ENCODE data around the gene CEP70. TPM values are rescaled to one million over a fixed set of nuclear protein-coding genes. Genes with fewer than 3 reads are reported as not detected.
"Not testable (repeated sequence)": the region's sequence is repeated elsewhere in the genome, so short reads cannot be mapped to it uniquely, and the experiment has no call there.

CEP70 gene
- total RNA-seq, 4 donors from 2014 or later = 25.5 to 54.4 (median 39.0) TPM

DNA sequence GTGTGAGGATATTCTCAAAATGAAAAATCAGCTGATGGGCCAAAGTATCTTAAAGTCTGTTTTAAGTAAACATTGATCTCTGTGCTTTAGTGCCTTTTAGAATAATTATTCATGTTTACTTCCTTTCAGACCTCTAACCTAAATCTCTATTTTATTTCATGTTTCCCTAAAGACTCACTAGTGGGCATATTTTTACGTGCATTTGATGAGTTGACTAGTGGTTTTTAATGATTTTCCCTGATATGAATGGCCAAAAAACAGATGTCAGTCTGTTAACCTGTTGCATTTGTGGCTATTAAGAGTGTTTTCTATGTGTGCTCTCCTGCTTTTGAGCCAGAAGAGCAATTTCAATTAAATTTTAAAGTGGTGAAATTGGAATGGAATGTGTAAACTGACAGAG, 21.4 kb upstream of the CEP70 start:
- Histone ChIP-seq H3K27me3 (no peaks in the 10 kb centered on the region), H3K4me1 (no peaks in the 10 kb centered on the region), H3K9me3 (no peaks in the 10 kb centered on the region), H3K27ac (replicated peaks in 1 of 4) (no peak overlapping the region), H3K4me3 (no peak overlapping the region), H3K36me3 (no peaks in the 10 kb centered on the region)
- TF ChIP-seq EP300 (IDR thresholded peaks at IDR 0.05) (no peak), POLR2AphosphoS5 (IDR thresholded peaks at IDR 0.05) (no peak), POLR2A (IDR thresholded peaks at IDR 0.05; ENCODE audit: low read depth) (no peak)
- TF ChIP-seq, protein P1, sequence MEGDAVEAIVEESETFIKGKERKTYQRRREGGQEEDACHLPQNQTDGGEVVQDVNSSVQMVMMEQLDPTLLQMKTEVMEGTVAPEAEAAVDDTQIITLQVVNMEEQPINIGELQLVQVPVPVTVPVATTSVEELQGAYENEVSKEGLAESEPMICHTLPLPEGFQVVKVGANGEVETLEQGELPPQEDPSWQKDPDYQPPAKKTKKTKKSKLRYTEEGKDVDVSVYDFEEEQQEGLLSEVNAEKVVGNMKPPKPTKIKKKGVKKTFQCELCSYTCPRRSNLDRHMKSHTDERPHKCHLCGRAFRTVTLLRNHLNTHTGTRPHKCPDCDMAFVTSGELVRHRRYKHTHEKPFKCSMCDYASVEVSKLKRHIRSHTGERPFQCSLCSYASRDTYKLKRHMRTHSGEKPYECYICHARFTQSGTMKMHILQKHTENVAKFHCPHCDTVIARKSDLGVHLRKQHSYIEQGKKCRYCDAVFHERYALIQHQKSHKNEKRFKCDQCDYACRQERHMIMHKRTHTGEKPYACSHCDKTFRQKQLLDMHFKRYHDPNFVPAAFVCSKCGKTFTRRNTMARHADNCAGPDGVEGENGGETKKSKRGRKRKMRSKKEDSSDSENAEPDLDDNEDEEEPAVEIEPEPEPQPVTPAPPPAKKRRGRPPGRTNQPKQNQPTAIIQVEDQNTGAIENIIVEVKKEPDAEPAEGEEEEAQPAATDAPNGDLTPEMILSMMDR (IDR thresholded peaks at IDR 0.05) = no peak
- no peak for DNase-seq (ENCODE audit: extremely low spot score)
- WGBS = 80% methylated on average over 1 of the region's 1 CpG
- intact Hi-C loops (cut with DNase I) = no loop called here

DNA sequence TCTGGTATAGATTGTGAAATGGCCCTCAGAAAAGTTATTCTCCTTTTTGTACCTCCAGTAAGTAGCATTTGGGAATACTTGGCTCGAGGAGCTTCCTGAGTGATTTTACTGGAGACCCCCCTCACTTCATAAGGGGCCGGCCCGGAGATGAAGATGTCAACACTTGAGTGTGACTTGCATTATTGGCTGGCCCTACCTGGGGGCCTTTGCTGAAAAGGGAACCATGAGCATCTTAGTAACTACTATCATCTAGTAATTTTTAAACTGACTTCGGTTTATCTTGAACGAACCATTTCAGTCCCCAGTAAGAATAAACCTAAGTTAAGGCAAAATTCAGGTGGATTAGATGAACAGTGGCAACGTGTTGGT, 15.8 kb upstream of the CEP70 start:
- WGBS = 72% methylated on average over 6 of the region's 6 CpGs
- Histone ChIP-seq H3K36me3 (no peaks in the 10 kb centered on the region), H3K9me3 (peaks cover 0 to 3% (median 0%) of the 10 kb centered on the region in 4 donors), H3K27me3 (peaks cover 0 to 4% (median 0%) of the 10 kb centered on the region in 4 donors), H3K4me3 (peak overlapping the region; percentile 76 to 87 (median 80)), H3K4me1 (peaks cover 10 to 14% (median 13%) of the 10 kb centered on the region in 4 donors), H3K27ac (replicated peaks in 1 of 4) (peak overlapping the region; percentile 93 to 97 (median 97))
- intact Hi-C loops (cut with DNase I) = loop anchor here (1.0 kb wide), 1 partner anchor 16 kb away; the partner anchor contains the start of gene CEP70
- TF ChIP-seq, protein P1 (IDR thresholded peaks at IDR 0.05) = no peak
- DNase-seq (ENCODE audit: extremely low spot score) = no peak

DNA sequence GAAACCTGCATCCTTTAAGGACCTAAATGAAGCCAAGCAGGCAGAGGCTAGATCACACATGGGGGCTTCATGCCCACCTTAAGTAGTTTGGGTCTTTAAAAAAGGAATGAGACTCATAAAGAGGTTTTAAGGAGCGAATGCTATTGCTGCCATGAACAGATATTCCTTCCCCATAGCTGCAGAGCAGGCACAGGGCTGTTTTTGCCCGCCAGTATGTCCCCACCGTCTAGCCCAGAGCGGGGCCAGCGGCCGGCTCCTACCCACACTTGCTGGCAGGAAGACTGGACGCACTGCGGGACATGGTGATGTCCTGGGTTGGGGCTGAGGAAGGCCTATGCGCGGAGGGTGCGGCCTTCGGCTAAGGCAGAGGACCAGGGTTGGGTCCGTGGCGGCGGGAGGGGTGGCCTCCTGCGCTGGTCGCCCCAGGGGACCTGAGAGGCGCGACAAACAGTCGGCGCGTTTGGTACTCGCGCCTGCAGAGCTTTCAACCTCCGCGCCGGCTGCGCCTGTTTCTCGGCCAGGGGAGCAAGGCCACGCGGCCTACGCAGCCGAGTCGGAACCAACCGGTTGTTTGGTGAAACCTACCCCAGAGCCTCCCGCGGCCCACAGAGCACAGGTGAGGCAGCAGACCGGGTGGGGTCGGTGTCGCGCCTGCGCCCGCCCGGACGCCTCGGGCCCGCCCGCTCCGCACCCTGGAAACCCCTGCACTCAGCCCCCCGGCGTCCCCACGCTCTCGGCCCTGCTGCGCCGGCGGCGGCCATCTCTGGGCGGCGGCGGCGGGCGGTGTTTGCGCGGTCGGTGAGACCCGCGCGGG, 14.5 kb upstream of the CEP70 start, which contains the start of gene FAIM:
Gene FAIM (plus strand): TSS at position 450 of the 814 bp plus-strand sequence. CDS start 10,956 bp downstream, outside the sequence.
- H3K4me1 ChIP-seq = peaks cover 10 to 14% (median 13%) of the 10 kb centered on the region in 4 donors
- TF ChIP-seq, protein P1 (IDR thresholded peaks at IDR 0.05) = no peak
- TF ChIP-seq POLR2A (IDR thresholded peaks at IDR 0.05; ENCODE audit: low read depth) = no peak
- peak; percentile 13 to 20 for TF ChIP-seq POLR2AphosphoS5 (IDR thresholded peaks at IDR 0.05)
- TF ChIP-seq EP300 (IDR thresholded peaks at IDR 0.05) = no peak
- H3K27ac ChIP-seq (replicated peaks in 1 of 4) = peak within 1 kb of the TSS; percentile 93 to 97 (median 97)
- 6% methylated on average over 12 of the region's 68 CpGs for WGBS
- H3K9me3 ChIP-seq = peaks cover 0 to 3% (median 0%) of the 10 kb centered on the region in 4 donors
- DNase-seq (ENCODE audit: extremely low spot score) = peak; percentile 92
- peaks cover 0 to 4% (median 0%) of the 10 kb centered on the region in 4 donors for H3K27me3 ChIP-seq
- no peaks in the 10 kb centered on the region for H3K36me3 ChIP-seq
- peak within 1 kb of the TSS; percentile 76 to 87 (median 80) for H3K4me3 ChIP-seq
- intact Hi-C loops (cut with DNase I) = loop anchor here (1.0 kb wide), 1 partner anchor 14 kb away; the partner anchor contains the start of gene CEP70

DNA sequence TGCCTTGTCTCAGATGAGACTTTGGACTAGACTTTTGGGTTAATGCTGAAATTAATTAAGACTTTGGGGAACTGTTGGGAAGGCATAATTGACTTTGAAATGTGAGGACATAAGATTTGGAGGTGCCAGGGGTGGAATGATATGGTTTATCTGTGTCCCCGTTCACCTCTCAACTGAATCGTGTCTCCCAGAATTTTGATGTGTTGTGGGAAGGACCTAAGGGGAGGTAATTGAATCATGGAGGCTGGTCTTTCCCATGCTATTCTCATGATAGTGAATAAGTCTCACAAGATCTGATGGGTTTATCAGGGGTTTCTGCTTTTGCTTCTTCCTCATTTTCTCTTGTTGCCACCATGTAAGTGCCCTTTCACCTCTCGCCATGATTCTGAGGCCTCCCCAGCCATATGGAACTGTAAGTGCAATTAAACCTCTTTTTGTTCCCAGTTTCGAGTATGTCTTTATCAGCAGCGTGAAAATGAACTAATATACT, 10.1 kb upstream of the CEP70 start:
- WGBS = 94% methylated on average over 5 of the region's 5 CpGs

DNA sequence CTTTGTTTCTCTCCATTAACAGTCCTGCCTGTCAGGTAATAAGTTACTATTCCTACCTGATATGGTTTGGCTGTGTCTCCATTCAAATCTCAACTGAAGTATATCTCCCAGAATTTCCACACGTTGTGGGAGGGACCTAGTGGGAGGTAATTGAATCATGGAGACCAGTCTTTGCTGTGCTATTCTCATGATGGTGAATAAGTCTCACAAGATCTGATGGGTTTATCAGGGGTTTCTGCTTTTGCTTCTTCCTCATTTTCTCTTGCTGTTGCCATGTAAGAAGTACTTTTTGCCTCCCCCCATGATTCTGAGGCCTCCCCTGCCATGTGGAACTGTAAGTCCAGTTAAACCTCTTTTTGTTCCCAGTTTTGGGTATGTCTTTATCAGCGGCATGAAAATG, 7.6 kb upstream of the CEP70 start:
- WGBS = 76% methylated on average over 2 of the region's 2 CpGs
- H3K27me3 ChIP-seq; H3K36me3 ChIP-seq; H3K4me1 ChIP-seq; intact Hi-C loops (cut with DNase I); DNase-seq (ENCODE audit: extremely low spot score); H3K27ac ChIP-seq (replicated peaks in 1 of 4); H3K9me3 ChIP-seq; H3K4me3 ChIP-seq: not testable (repeated sequence)

More for the DNA sequence above, 10.1 kb upstream of the CEP70 start:
- intact Hi-C loops (cut with DNase I); H3K27me3 ChIP-seq; H3K4me1 ChIP-seq; H3K36me3 ChIP-seq; H3K9me3 ChIP-seq; H3K27ac ChIP-seq (replicated peaks in 1 of 4); H3K4me3 ChIP-seq; DNase-seq (ENCODE audit: extremely low spot score): not testable (repeated sequence)
